GM23338 (cell line): ENCODE data around the gene FMN1. TPM values are rescaled to one million over a fixed set of nuclear protein-coding genes. Genes with fewer than 3 reads are reported as not detected.

Source experiments
- ATAC-seq: fragments of 200-7000 bp; cut with Tn5 transposase; 3 replicates; pipeline ENCODE4 v1.9.1; 2020
- DNase-seq: peaks from one replicate; pipeline ENCODE4 v3.0.0-alpha.2; 2015; ENCODE audit warnings: low spot score
- H2AFZ ChIP-seq: fragments of 200-600 bp; sonication (generic); 2 replicates; pipeline ENCODE4 v1.8.0; 2016; ENCODE audit warnings: antibody characterized with exemption, mild to moderate bottlenecking, moderate library complexity
- H3F3A ChIP-seq: fragments of 200-600 bp; sonication (generic); replicated peaks from 2 replicates; pipeline ENCODE4 v1.8.0; 2017; ENCODE audit warnings: antibody characterized with exemption, mixed run types, low read depth
- H3K27ac ChIP-seq: fragments of 200-600 bp; sonication (generic); 2 replicates; pipeline ENCODE4 v1.6.1; 2016; ENCODE audit warnings: low read depth
- H3K27me3 ChIP-seq: fragments of 200-600 bp; sonication (generic); 2 replicates; pipeline ENCODE4 v1.8.0; 2016; ENCODE audit warnings: mild to moderate bottlenecking, mixed run types, moderate library complexity; ENCODE audit not compliant: insufficient read depth
- H3K36me3 ChIP-seq: fragments of 200-600 bp; sonication (generic); 2 replicates; pipeline ENCODE4 v1.8.0; 2016; ENCODE audit warnings: mild to moderate bottlenecking; ENCODE audit not compliant: insufficient read depth
- H3K4me1 ChIP-seq: fragments of 200-600 bp; sonication (generic); 2 replicates; pipeline ENCODE4 v1.8.0; 2016; ENCODE audit warnings: mild to moderate bottlenecking, moderate library complexity; ENCODE audit not compliant: insufficient read depth
- H3K4me2 ChIP-seq: fragments of 200-600 bp; sonication (generic); 2 replicates; pipeline ENCODE4 v1.7.1; 2017; ENCODE audit warnings: mixed run types
- H3K4me3 ChIP-seq: fragments of 200-600 bp; sonication (generic); 2 replicates; pipeline ENCODE4 v1.6.1; 2016; ENCODE audit warnings: mixed run types
- H3K79me2 ChIP-seq: fragments of 200-600 bp; sonication (generic); replicated peaks from 2 replicates; pipeline ENCODE4 v1.8.0; 2017; ENCODE audit warnings: mild to moderate bottlenecking; ENCODE audit not compliant: insufficient read depth
- H3K9me2 ChIP-seq: fragments of 200-600 bp; sonication (generic); 2 replicates; pipeline ENCODE4 v1.8.0; 2017; ENCODE audit not compliant: insufficient read depth
- H4K20me1 ChIP-seq: fragments of 200-600 bp; sonication (generic); replicated peaks from 2 replicates; pipeline ENCODE4 v1.8.0; 2017; ENCODE audit warnings: mild to moderate bottlenecking; ENCODE audit not compliant: insufficient read depth
- H3K27ac Mint-ChIP-seq: 2 replicates; pipeline ENCODE4 v1.8.0; 2020; ENCODE audit warnings: inconsistent platforms, mild to moderate bottlenecking, moderate library complexity, mixed read lengths
- H3K27me3 Mint-ChIP-seq: 3 replicates; pipeline ENCODE4 v1.8.0; 2022; ENCODE audit warnings: low read depth, mild to moderate bottlenecking, moderate library complexity, mixed read lengths, inconsistent platforms; ENCODE audit not compliant: insufficient read depth, poor library complexity
- H3K36me3 Mint-ChIP-seq: 3 replicates; pipeline ENCODE4 v1.8.0; 2021; ENCODE audit warnings: low read depth, mild to moderate bottlenecking, inconsistent platforms, moderate library complexity, mixed read lengths
- H3K4me1 Mint-ChIP-seq: 3 replicates; pipeline ENCODE4 v1.8.0; 2020; ENCODE audit warnings: mild to moderate bottlenecking, inconsistent platforms, mixed read lengths
- H3K4me3 Mint-ChIP-seq: 3 replicates; pipeline ENCODE4 v1.8.0; 2021; ENCODE audit warnings: moderate library complexity, mild to moderate bottlenecking, inconsistent platforms, mixed read lengths
- H3K9me3 Mint-ChIP-seq: 3 replicates; pipeline ENCODE4 v1.8.0; 2020; ENCODE audit warnings: moderate library complexity, mild to moderate bottlenecking, inconsistent platforms, mixed read lengths
- CREB1 ChIP-seq: fragments of 250-450 bp; sonication (Bioruptor Pico); IDR thresholded peaks from 2 replicates; pipeline ENCODE4 v1.5.0; 2020; ENCODE audit warnings: low read depth, mild to moderate bottlenecking, moderate library complexity
- EZH2 ChIP-seq: fragments of 200-600 bp; sonication (generic); IDR thresholded peaks from one replicate; pipeline ENCODE4 v1.8.0; 2017; ENCODE audit warnings: antibody characterized with exemption, mild to moderate bottlenecking, low read depth; ENCODE audit not compliant: unreplicated experiment
- NANOG ChIP-seq: IDR thresholded peaks from 2 replicates; pipeline ENCODE4 v1.6.1; 2016; ENCODE audit warnings: antibody characterized with exemption, borderline replicate concordance
- ZNF114 ChIP-seq: fragments of 250-450 bp; sonication (Bioruptor Pico); IDR thresholded peaks from 2 replicates; pipeline ENCODE4 v1.5.0; 2020; ENCODE audit warnings: mild to moderate bottlenecking, moderate library complexity
- ZNF331 ChIP-seq: fragments of 250-450 bp; sonication (Bioruptor Pico); IDR thresholded peaks from 2 replicates; pipeline ENCODE4 v1.5.0; 2020; ENCODE audit warnings: low read depth, mild to moderate bottlenecking, moderate library complexity
- polyA plus RNA-seq: library from polyadenylated mRNA; unstranded; fragments of >200 nt; fragmentation: Nextera tagmentation; extraction: Ambion mirVana; gene quantifications from 2 replicates; pipeline ENCODE4 v1.2.1, GENCODE V29; 2016
- total RNA-seq: library from RNA; depleted of rRNA; stranded (reverse); fragments of >200 nt; shearing (Covaris generic); gene quantifications from 2 replicates; pipeline ENCODE4 v1.2.3, GENCODE V29; 2014
- TF ChIP-seq, protein P1 (sequence below): fragments of 250-450 bp; sonication (Bioruptor Pico); IDR thresholded peaks from 2 replicates; pipeline ENCODE4 v1.5.0; 2020; ENCODE audit warnings: mild to moderate bottlenecking, moderate library complexity
- TF ChIP-seq, protein P2 (sequence below): IDR thresholded peaks from 2 replicates; pipeline ENCODE4 v1.6.1; 2016; ENCODE audit warnings: antibody characterized with exemption

FMN1 gene
- total and polyA plus RNA-seq, 2 experiments from 2014 or later: 1.2 to 1.6 TPM

DNA sequence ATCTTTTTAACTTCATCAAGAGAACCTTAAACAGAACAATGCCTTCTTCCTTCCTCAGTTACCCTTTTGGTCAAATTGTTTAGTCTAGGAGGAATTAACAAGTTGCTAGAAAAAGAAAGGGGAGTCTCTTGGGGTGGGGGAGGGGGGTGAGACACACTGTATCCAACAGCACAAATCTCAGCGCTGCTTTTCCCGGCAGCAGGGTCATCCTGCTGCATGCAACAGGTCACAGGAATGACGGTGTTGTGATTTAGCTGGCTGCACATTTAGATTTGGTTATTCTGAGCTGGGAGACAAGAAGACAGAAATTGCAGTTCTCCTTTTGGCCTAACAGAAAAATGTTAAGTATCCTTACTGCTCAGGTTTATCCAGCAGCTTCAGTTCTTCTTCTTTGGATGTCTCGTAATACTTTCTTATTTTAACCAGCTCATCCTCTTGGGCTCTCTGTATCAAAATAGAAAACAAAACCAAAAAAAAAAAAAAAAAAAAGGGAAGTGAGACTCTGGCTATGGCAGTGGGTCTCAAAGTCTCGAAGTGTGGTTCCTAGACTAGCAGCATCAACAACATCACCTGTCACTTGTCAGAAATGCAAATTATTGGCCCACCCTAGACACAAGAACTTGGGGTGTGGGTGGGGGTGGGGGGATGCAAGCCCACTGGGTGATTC, 286.2 kb downstream of the FMN1 start (continued):
- TF ChIP-seq, protein P1, sequence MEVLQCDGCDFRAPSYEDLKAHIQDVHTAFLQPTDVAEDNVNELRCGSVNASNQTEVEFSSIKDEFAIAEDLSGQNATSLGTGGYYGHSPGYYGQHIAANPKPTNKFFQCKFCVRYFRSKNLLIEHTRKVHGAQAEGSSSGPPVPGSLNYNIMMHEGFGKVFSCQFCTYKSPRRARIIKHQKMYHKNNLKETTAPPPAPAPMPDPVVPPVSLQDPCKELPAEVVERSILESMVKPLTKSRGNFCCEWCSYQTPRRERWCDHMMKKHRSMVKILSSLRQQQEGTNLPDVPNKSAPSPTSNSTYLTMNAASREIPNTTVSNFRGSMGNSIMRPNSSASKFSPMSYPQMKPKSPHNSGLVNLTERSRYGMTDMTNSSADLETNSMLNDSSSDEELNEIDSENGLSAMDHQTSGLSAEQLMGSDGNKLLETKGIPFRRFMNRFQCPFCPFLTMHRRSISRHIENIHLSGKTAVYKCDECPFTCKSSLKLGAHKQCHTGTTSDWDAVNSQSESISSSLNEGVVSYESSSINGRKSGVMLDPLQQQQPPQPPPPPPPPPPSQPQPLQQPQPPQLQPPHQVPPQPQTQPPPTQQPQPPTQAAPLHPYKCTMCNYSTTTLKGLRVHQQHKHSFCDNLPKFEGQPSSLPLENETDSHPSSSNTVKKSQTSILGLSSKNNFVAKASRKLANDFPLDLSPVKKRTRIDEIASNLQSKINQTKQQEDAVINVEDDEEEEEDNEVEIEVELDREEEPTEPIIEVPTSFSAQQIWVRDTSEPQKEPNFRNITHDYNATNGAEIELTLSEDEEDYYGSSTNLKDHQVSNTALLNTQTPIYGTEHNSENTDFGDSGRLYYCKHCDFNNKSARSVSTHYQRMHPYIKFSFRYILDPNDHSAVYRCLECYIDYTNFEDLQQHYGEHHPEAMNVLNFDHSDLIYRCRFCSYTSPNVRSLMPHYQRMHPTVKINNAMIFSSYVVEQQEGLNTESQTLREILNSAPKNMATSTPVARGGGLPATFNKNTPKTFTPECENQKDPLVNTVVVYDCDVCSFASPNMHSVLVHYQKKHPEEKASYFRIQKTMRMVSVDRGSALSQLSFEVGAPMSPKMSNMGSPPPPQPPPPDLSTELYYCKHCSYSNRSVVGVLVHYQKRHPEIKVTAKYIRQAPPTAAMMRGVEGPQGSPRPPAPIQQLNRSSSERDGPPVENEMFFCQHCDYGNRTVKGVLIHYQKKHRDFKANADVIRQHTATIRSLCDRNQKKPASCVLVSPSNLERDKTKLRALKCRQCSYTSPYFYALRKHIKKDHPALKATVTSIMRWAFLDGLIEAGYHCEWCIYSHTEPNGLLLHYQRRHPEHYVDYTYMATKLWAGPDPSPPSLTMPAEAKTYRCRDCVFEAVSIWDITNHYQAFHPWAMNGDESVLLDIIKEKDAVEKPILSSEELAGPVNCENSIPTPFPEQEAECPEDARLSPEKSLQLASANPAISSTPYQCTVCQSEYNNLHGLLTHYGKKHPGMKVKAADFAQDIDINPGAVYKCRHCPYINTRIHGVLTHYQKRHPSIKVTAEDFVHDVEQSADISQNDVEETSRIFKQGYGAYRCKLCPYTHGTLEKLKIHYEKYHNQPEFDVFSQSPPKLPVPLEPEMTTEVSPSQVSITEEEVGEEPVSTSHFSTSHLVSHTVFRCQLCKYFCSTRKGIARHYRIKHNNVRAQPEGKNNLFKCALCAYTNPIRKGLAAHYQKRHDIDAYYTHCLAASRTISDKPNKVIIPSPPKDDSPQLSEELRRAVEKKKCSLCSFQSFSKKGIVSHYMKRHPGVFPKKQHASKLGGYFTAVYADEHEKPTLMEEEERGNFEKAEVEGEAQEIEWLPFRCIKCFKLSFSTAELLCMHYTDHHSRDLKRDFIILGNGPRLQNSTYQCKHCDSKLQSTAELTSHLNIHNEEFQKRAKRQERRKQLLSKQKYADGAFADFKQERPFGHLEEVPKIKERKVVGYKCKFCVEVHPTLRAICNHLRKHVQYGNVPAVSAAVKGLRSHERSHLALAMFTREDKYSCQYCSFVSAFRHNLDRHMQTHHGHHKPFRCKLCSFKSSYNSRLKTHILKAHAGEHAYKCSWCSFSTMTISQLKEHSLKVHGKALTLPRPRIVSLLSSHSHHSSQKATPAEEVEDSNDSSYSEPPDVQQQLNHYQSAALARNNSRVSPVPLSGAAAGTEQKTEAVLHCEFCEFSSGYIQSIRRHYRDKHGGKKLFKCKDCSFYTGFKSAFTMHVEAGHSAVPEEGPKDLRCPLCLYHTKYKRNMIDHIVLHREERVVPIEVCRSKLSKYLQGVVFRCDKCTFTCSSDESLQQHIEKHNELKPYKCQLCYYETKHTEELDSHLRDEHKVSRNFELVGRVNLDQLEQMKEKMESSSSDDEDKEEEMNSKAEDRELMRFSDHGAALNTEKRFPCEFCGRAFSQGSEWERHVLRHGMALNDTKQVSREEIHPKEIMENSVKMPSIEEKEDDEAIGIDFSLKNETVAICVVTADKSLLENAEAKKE: no peak
- TF ChIP-seq ZNF331 (CRISPR knock-in tag) (no peak), CREB1 (CRISPR knock-in tag) (no peak), ZNF114 (CRISPR knock-in tag) (no peak), EZH2 (no peak), NANOG (no peak)
- TF ChIP-seq, protein P2, sequence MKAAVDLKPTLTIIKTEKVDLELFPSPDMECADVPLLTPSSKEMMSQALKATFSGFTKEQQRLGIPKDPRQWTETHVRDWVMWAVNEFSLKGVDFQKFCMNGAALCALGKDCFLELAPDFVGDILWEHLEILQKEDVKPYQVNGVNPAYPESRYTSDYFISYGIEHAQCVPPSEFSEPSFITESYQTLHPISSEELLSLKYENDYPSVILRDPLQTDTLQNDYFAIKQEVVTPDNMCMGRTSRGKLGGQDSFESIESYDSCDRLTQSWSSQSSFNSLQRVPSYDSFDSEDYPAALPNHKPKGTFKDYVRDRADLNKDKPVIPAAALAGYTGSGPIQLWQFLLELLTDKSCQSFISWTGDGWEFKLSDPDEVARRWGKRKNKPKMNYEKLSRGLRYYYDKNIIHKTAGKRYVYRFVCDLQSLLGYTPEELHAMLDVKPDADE: no peak

DNA sequence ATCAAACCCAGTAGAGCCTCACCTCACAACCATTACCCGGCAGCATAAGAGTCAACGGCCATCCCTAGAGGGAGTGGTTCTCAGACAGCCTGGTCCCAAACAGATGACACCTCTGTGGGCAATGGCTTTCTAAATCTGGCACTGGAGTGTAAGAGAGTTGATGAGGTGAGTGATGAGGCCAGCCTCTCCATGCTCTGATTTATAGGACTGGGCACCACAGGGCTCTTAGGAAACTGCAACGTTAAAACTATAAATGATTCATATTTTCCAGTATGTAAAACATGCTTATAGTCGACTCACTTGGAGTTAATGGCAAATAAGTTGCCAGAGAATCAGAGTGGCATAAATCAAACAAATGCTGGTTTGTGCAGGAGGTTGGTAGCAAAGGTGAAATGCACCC, 289.0 kb downstream of the FMN1 start:
- Histone ChIP-seq H3K36me3 (no peaks in the 10 kb centered on the region), H4K20me1 (no peaks in the 10 kb centered on the region), H3K4me2 (no peak overlapping the region), H3K27me3 (no peaks in the 10 kb centered on the region), H3K4me1 (peaks cover 21% of the 10 kb centered on the region), H3K4me3 (no peak overlapping the region), H3K79me2 (no peaks in the 10 kb centered on the region), H3K9me2 (peaks cover 12% of the 10 kb centered on the region; the same call in 1 of the 2 replicates), H3K27ac (no peak overlapping the region), H2AFZ (no peak overlapping the region), H3F3A (no peaks in the 10 kb centered on the region)
- Mint-ChIP-seq H3K27ac (no peak overlapping the region), H3K4me1 (peaks cover 23% of the 10 kb centered on the region), H3K4me3 (no peak overlapping the region), H3K27me3 (peaks cover 8% of the 10 kb centered on the region), H3K36me3 (no peaks in the 10 kb centered on the region), H3K9me3 (no peaks in the 10 kb centered on the region)
- ATAC-seq (no peak), DNase-seq (no peak)
- TF ChIP-seq, protein P1: no peak
